Frontal cortex (tissue), 4 donors: ENCODE measurements around the gene ENPP3. TPM values are rescaled to one million over a fixed set of nuclear protein-coding genes. Genes with fewer than 3 reads are reported as not detected.

Experiments used
- DNase-seq, 2 donors: peaks; one replicate each; pipeline ENCODE4 v3.0.0; 2012; ENCODE audit warnings: low spot score in 2 of 2
- FAIRE-seq: peaks from 2 replicates; lab custom pipeline; 2012; peaks lifted over from hg19 to GRCh38; lab: Jason Lieb, UNC
- small RNA-seq: library from RNA; depleted of rRNA; stranded (forward); fragments of <200 nt; gene quantifications from one replicate; pipeline ENCODE3, GENCODE V24; 2014
- total RNA-seq: library from RNA; depleted of rRNA; stranded (reverse); fragments of >200 nt; gene quantifications from one replicate; pipeline ENCODE4 v1.2.3, GENCODE V29; 2014
- donor health status: control.
- donor health status: control.
- donor health status: control.

The ENPP3 gene
- total RNA-seq, 1 donor from 2014 or later, result 0.41 TPM

- FAIRE-seq, result no peak
Measured at GRCh38 chr6:131784561-131784960, 147.5 kb downstream of the ENPP3 start.

GRCh38 chr6:131787079-131787478, 150.0 kb downstream of the ENPP3 start:
- FAIRE-seq (no peak), DNase-seq (no peak)

More at GRCh38 chr6:131784561-131784960, 147.5 kb downstream of the ENPP3 start:
- DNase-seq, result no peak

DNA sequence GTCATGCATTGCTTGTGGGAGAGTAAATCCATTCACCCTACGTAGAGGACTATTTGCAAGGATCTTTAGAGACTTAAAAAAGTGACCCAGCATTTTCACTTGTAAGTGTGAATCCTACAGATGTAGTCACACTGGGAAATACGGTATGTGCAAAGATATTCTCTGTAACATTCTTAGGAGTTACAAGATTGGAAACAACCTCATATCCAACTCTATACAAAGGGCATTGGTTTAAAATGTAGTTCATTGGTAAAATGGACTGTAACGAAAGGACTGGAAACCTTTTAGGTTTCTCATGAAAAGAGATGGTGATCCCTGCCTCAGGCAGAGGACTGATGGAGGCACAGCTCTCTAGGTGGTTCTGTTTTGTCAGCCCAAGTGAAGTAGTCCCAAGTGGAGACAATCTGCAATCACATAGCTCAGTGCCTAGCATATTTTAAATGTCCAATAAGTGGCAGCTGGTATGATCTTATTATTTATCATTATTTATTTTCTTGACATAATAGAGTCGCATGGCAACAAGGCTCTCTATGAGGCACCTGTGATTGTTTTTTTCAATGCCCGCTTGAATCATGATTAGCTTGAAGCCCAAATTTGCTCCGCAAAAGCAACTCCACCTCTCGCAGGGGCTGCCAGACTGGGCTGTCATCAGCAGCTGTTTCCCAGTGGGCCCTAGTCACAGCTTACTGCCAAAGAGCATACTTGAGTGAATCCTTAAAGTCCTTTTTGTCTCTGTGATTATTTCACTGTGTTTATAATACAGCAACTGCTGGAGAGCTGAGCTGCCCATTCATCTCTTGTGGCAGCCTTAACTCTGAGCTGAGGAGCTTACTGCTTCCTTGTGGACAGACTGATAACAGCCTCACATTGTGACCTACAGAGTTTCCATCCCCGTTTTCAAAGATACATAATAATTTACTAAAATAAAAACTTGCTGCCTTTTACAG, 150.9 kb downstream of the ENPP3 start:
- DNase-seq, result no peak
- no peak for FAIRE-seq

DNA sequence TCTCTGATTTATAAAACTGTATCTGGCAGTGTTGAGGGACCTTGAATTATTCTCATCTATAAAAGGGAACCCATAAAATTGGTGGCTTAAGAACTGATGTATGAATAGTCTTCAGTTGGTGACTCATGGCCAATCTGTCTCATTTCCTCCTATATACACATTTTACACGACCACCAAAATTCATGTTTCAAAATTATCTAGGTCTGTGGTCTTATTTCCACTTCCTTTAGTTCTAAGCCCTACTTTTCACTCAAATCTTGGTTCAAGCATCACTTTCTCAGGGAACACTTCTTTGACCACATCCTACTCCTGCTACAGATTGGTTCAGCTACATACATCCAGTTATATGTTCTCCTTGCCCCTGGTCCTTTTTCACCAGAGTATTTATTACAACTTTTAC, 152.1 kb downstream of the ENPP3 start:
- FAIRE-seq, result no peak
- DNase-seq, result no peak

DNA sequence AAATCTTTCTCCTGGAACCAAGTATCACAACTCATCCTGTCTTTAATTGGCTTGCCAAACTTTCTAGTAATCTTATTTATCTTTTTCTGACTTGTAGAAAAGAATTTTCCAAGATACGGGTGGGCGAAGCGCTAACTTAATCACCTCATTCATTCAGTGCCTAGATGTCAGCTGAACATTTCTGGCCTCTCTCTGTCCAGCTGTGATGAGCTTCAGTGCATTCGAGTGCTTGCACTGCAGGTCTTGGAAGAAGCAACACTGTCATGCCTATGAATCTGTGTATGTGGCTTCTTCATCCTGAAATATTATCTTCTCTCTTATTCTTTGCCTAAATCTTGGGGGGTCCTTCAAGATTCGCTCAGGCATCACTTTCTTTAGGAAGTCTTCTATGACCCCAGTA, 154.4 kb downstream of the ENPP3 start:
- FAIRE-seq (no peak), DNase-seq (no peak)

GRCh38 chr6:131792091-131792496, 155.0 kb downstream of the ENPP3 start:
- DNase-seq, result no peak
- FAIRE-seq, result no peak

DNA sequence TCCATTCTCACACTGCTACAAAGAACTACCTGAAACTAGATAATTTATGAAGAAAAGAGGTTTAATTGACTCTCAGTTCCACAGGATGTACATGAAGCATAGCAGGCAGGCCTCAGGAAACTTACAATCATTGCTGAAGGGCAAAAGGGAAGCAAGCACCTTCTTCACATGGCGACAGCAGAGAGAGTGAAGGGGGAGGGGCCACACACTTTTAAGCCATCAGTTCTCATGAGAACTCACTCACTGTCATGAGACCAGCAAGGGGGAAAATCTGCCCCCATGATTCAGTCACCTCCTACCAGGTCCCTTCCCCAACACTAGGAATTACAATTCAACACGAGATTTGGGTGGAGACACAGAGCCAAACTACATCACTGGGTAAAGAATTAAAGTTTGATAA, 158.3 kb downstream of the ENPP3 start:
- DNase-seq (no peak), FAIRE-seq (no peak)

Small RNA genes within 50 kb of the gene (small RNA-seq; reads per million reads assigned to genes)
- gene MIR548H5 (not detected), gene RNU4-18P (not detected)

Other genes starting within 250 kb of the ENPP3 start
- gene ARG1, start 64.1 kb upstream of the ENPP3 start, total RNA-seq, result 0.41 TPM
- gene MED23, start 9.1 kb upstream of the ENPP3 start, total RNA-seq, result 53.8 TPM
- not detected for gene OR2A4, start 64.1 kb downstream of the ENPP3 start, total RNA-seq
- gene CTAGE9, start 73.7 kb downstream of the ENPP3 start, total RNA-seq, result not detected
- 0.41 TPM for gene ENPP1, start 170.7 kb downstream of the ENPP3 start, total RNA-seq